Trophoblast cell (in vitro differentiated cells and primary cell): ENCODE data around the gene MYO7A.

Experiments
- DNase-seq, 2 donors: peaks; one replicate each; pipeline ENCODE4 v3.0.0-alpha.2; 2016
- H2AFZ ChIP-seq: 2 replicates; pipeline ENCODE4 v1.6.1; 2013; ENCODE audit warnings: low read length, moderate library complexity, mild to moderate bottlenecking; ENCODE audit not compliant: insufficient read depth, poor library complexity
- H2AK5ac ChIP-seq: 2 replicates; pipeline ENCODE4 v1.6.1; 2013; ENCODE audit warnings: mild to moderate bottlenecking, low read length
- H2BK120ac ChIP-seq: 2 replicates; pipeline ENCODE4 v1.6.1; 2013; ENCODE audit warnings: low read length, mild to moderate bottlenecking, moderate library complexity; ENCODE audit not compliant: insufficient read depth, poor library complexity
- H2BK12ac ChIP-seq: 2 replicates; pipeline ENCODE4 v1.6.1; 2013; ENCODE audit warnings: mild to moderate bottlenecking, low read length, moderate library complexity
- H2BK5ac ChIP-seq: 2 replicates; pipeline ENCODE4 v1.6.1; 2013; ENCODE audit warnings: low read length, low read depth, moderate library complexity, mild to moderate bottlenecking; ENCODE audit not compliant: poor library complexity
- H3K14ac ChIP-seq: 2 replicates; pipeline ENCODE4 v1.6.1; 2013; ENCODE audit warnings: mild to moderate bottlenecking, low read length
- H3K18ac ChIP-seq: 2 replicates; pipeline ENCODE4 v1.6.1; 2013; ENCODE audit warnings: mild to moderate bottlenecking, low read length
- H3K23ac ChIP-seq: 2 replicates; pipeline ENCODE4 v1.6.1; 2013; ENCODE audit warnings: low read length
- H3K27ac ChIP-seq: 2 replicates; pipeline ENCODE4 v1.5.1; 2013; ENCODE audit warnings: low read depth, mild to moderate bottlenecking, inconsistent platforms, low read length, moderate library complexity
- H3K27me3 ChIP-seq: 2 replicates; pipeline ENCODE4 v1.6.1; 2013; ENCODE audit warnings: inconsistent platforms, mild to moderate bottlenecking, low read length, moderate library complexity; ENCODE audit not compliant: insufficient read depth
- H3K36me3 ChIP-seq, 2 experiments: 1 replicate in 1 of 2; 2 replicates in 1 of 2; pipeline ENCODE4 v1.6.1; 2013; ENCODE audit warnings: low read length in 2 of 2, mild to moderate bottlenecking in 2 of 2, moderate library complexity in 1 of 2; ENCODE audit not compliant: insufficient read depth in 2 of 2, control insufficient read depth in 1 of 2
- H3K4ac ChIP-seq: 2 replicates; pipeline ENCODE4 v1.6.1; 2013; ENCODE audit warnings: low read depth, mild to moderate bottlenecking, low read length, moderate library complexity
- H3K4me1 ChIP-seq, 2 experiments: 1 replicate in 1 of 2; 2 replicates in 1 of 2; pipeline ENCODE4 v1.6.1; 2013; ENCODE audit warnings: low read length in 2 of 2, mild to moderate bottlenecking in 2 of 2, moderate library complexity in 1 of 2; ENCODE audit not compliant: insufficient read depth in 2 of 2, control insufficient read depth in 1 of 2
- H3K4me2 ChIP-seq: 2 replicates; pipeline ENCODE4 v1.6.1; 2013; ENCODE audit warnings: inconsistent platforms, mild to moderate bottlenecking, low read length, moderate library complexity
- H3K4me3 ChIP-seq: 2 replicates; pipeline ENCODE4 v1.5.1; 2013; ENCODE audit warnings: mild to moderate bottlenecking, low read depth, low read length, inconsistent platforms
- H3K79me1 ChIP-seq: one replicate; pipeline ENCODE4 v1.6.1; 2013; ENCODE audit warnings: low read length
- H3K79me2 ChIP-seq: 2 replicates; pipeline ENCODE4 v1.6.1; 2013; ENCODE audit warnings: low read length, mild to moderate bottlenecking; ENCODE audit not compliant: control insufficient read depth, insufficient read depth, poor library complexity
- H3K9ac ChIP-seq: 2 replicates; pipeline ENCODE4 v1.6.1; 2013; ENCODE audit warnings: mild to moderate bottlenecking, low read length
- H3K9me3 ChIP-seq: 2 replicates; pipeline ENCODE4 v1.6.1; 2013; ENCODE audit warnings: low read depth, mild to moderate bottlenecking, control low read depth, inconsistent platforms, low read length; ENCODE audit not compliant: insufficient read depth
- H4K12ac ChIP-seq: 2 replicates; pipeline ENCODE4 v1.6.1; 2013; ENCODE audit warnings: low read depth, mild to moderate bottlenecking, low read length, moderate library complexity
- H4K8ac ChIP-seq: 2 replicates; pipeline ENCODE4 v1.6.1; 2013; ENCODE audit warnings: low read depth, mild to moderate bottlenecking, low read length, moderate library complexity
- H4K91ac ChIP-seq: one replicate; pipeline ENCODE4 v1.6.1; 2013; ENCODE audit warnings: low read depth, mild to moderate bottlenecking, low read length, moderate library complexity
- WGBS: extraction: QIAGEN DNeasy Blood & Tissue Kit; methylation state at CpG from one replicate; pipeline ENCODE4 v1.1.7; 2013; ENCODE audit warnings: missing lambda C conversion rate; ENCODE audit not compliant: insufficient read length, insufficient coverage; ENCODE audit errors: extremely low coverage; 5-methylcytosine and 5-hydroxymethylcytosine counted together

MYO7A gene

GRCh38 chr11:77144196-77144856 lies 16.3 kb downstream of the MYO7A start:
- Histone ChIP-seq H3K36me3 (no peaks in the 10 kb centered on the region), H3K4me1 (peaks cover 14 to 29% of the 10 kb centered on the region in 2 experiments), H2BK120ac (no peak overlapping the region), H4K12ac (no peak overlapping the region), H3K79me2 (no peaks in the 10 kb centered on the region), H2BK12ac (no peak overlapping the region), H2BK5ac (no peak overlapping the region), H3K23ac (no peak overlapping the region), H2AK5ac (no peak overlapping the region), H4K91ac (no peak overlapping the region), H3K4me2 (no peak overlapping the region), H2AFZ (no peak overlapping the region), H3K4ac (no peak overlapping the region), H3K14ac (no peak overlapping the region), H3K9me3 (peaks cover 4% of the 10 kb centered on the region), H3K27ac (no peak overlapping the region), H3K4me3 (no peak overlapping the region), H3K27me3 (peaks cover 4% of the 10 kb centered on the region), H3K79me1 (peaks cover 6% of the 10 kb centered on the region), H3K9ac (no peak overlapping the region), H3K18ac (no peak overlapping the region), H4K8ac (no peak overlapping the region)
- DNase-seq = no peak
- WGBS = no CpG with 5 or more reads among the region's 9 CpGs

- no peak overlapping the region for H2AFZ ChIP-seq
- no peak overlapping the region for H2BK5ac ChIP-seq
- H3K4me2 ChIP-seq = no peak overlapping the region
- H3K79me1 ChIP-seq = peaks cover 6% of the 10 kb centered on the region
- H3K36me3 ChIP-seq = no peaks in the 10 kb centered on the region
- no peak overlapping the region for H4K91ac ChIP-seq
- H3K4ac ChIP-seq = no peak overlapping the region
- H3K4me3 ChIP-seq = no peak overlapping the region
- H3K23ac ChIP-seq = no peak overlapping the region
- no peak overlapping the region for H3K27ac ChIP-seq
- no peak overlapping the region for H3K18ac ChIP-seq
- H3K14ac ChIP-seq = no peak overlapping the region
- no peak overlapping the region for H3K9ac ChIP-seq
- WGBS = no CpG with 5 or more reads among the region's 7 CpGs
- H2AK5ac ChIP-seq = no peak overlapping the region
- peaks cover 14 to 27% of the 10 kb centered on the region in 2 experiments for H3K4me1 ChIP-seq
- H2BK120ac ChIP-seq = no peak overlapping the region
- peaks cover 4% of the 10 kb centered on the region for H3K27me3 ChIP-seq
- no peak for DNase-seq
- no peaks in the 10 kb centered on the region for H3K79me2 ChIP-seq
- H3K9me3 ChIP-seq = peaks cover 4% of the 10 kb centered on the region
- no peak overlapping the region for H4K8ac ChIP-seq
- no peak overlapping the region for H4K12ac ChIP-seq
- no peak overlapping the region for H2BK12ac ChIP-seq
Measured at GRCh38 chr11:77144857-77145428, 16.9 kb downstream of the MYO7A start.

GRCh38 chr11:77146261-77147035 lies 18.4 kb downstream of the MYO7A start:
- H3K9me3 ChIP-seq = peaks cover 3% of the 10 kb centered on the region
- no peak overlapping the region for H3K27ac ChIP-seq
- H3K4me2 ChIP-seq = no peak overlapping the region
- H2BK5ac ChIP-seq = no peak overlapping the region
- no peak overlapping the region for H3K23ac ChIP-seq
- no peak overlapping the region for H3K4ac ChIP-seq
- H2BK120ac ChIP-seq = no peak overlapping the region
- H4K8ac ChIP-seq = no peak overlapping the region
- no peak overlapping the region for H4K91ac ChIP-seq
- H3K14ac ChIP-seq = no peak overlapping the region
- no peak overlapping the region for H3K9ac ChIP-seq
- no CpG with 5 or more reads among the region's 10 CpGs for WGBS
- H3K18ac ChIP-seq = no peak overlapping the region
- H3K4me1 ChIP-seq = peaks cover 8 to 20% of the 10 kb centered on the region in 2 experiments
- no peaks in the 10 kb centered on the region for H3K36me3 ChIP-seq
- H2BK12ac ChIP-seq = no peak overlapping the region
- peaks cover 1% of the 10 kb centered on the region for H3K79me1 ChIP-seq
- H2AFZ ChIP-seq = no peak overlapping the region
- no peak for DNase-seq
- no peak overlapping the region for H3K4me3 ChIP-seq
- H2AK5ac ChIP-seq = no peak overlapping the region
- H3K27me3 ChIP-seq = peaks cover 4% of the 10 kb centered on the region
- no peaks in the 10 kb centered on the region for H3K79me2 ChIP-seq
- no peak overlapping the region for H4K12ac ChIP-seq

- Histone ChIP-seq H4K91ac (no peak overlapping the region), H3K4me2 (no peak overlapping the region), H3K4me1 (peaks cover 7 to 15% of the 10 kb centered on the region in 2 experiments), H2BK120ac (no peak overlapping the region), H3K27me3 (peaks cover 4% of the 10 kb centered on the region), H4K8ac (no peak overlapping the region), H3K23ac (no peak overlapping the region), H2AK5ac (no peak overlapping the region), H2BK5ac (no peak overlapping the region), H3K79me2 (no peaks in the 10 kb centered on the region), H4K12ac (no peak overlapping the region), H2BK12ac (no peak overlapping the region), H3K36me3 (no peaks in the 10 kb centered on the region), H3K4ac (no peak overlapping the region), H3K4me3 (no peak overlapping the region), H3K18ac (no peak overlapping the region), H3K9ac (no peak overlapping the region), H2AFZ (no peak overlapping the region), H3K14ac (no peak overlapping the region), H3K27ac (no peak overlapping the region), H3K9me3 (peaks cover 2% of the 10 kb centered on the region), H3K79me1 (no peaks in the 10 kb centered on the region)
- no CpG with 5 or more reads among the region's 1 CpG for WGBS
- DNase-seq = no peak
Measured at GRCh38 chr11:77147036-77147315, 18.9 kb downstream of the MYO7A start.
